ENCODE data around the gene FSHR.

The FSHR gene, protein sequence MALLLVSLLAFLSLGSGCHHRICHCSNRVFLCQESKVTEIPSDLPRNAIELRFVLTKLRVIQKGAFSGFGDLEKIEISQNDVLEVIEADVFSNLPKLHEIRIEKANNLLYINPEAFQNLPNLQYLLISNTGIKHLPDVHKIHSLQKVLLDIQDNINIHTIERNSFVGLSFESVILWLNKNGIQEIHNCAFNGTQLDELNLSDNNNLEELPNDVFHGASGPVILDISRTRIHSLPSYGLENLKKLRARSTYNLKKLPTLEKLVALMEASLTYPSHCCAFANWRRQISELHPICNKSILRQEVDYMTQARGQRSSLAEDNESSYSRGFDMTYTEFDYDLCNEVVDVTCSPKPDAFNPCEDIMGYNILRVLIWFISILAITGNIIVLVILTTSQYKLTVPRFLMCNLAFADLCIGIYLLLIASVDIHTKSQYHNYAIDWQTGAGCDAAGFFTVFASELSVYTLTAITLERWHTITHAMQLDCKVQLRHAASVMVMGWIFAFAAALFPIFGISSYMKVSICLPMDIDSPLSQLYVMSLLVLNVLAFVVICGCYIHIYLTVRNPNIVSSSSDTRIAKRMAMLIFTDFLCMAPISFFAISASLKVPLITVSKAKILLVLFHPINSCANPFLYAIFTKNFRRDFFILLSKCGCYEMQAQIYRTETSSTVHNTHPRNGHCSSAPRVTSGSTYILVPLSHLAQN

DNA sequence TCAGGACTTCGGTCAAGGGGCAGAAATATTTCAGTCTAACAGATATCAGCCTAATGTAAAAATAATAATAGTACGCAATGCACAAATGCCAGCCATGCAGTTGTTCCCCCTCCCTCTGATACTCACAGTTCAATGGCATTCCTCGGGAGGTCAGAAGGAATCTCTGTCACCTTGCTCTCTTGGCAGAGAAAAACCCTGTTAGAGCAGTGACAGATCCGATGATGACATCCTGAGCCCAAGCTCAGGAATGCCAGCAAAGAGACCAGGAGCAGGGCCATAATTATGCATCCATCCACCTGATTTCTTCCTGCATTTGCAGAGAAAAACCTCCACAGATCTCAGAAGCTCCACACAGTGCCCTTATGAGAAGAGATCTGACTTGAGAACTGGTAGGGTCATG is at the start of gene FSHR:
TSS of gene FSHR (minus strand) at position 376 of the 400 bp plus-strand sequence. CDS start at position 278, 98 bp downstream.
- no peak within 1 kb of the TSS for H3K4me3 ChIP-seq (ENCODE audit: low read depth, low read length)

DNA sequence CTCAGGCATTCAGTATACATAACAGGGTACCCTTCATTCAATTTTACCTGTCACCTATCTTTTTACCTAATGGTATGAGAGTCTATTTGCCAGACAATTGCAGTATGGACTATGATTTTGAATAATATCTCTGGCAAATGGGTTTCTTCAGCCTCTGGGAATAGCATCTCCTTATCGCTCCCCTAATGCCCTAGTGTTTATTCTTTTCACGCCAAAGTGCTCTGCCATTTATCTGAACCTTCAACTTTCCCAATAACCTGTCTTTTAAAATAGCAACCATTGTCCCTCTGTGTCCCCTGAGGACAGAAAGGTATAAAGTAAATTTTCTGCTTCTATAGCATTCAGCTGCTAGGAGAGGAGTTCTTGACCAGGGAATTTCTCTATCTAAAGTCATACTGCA is 45.0 kb upstream of the FSHR start:
- no peak overlapping the region for H3K4me3 ChIP-seq (ENCODE audit: low read depth, low read length)

DNA sequence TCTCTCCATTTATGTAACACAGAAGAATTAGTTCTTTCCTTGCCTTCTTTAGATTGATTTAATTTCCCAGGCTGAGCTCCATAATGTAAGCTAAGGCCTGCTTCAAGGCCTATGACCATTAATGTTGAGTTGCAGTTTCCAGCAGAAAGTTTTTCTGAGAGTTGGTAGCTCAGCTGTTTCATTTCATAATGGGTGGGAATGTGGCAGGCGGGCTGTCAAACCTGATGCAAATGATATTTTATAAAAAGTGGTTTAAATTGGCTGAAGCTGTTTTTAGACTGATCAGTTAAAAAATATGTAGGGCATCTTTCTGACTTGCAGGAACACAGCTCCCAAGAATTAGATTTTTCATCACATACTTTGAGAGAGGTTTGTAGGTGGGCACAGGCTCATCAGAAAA is 40.4 kb upstream of the FSHR start:
- H3K4me3 ChIP-seq (ENCODE audit: low read depth, low read length): no peak overlapping the region

- H3K4me3 ChIP-seq (ENCODE audit: low read depth, low read length): no peak overlapping the region
Measured at GRCh38 chr2:49192036-49192435, 37.7 kb upstream of the FSHR start.

DNA sequence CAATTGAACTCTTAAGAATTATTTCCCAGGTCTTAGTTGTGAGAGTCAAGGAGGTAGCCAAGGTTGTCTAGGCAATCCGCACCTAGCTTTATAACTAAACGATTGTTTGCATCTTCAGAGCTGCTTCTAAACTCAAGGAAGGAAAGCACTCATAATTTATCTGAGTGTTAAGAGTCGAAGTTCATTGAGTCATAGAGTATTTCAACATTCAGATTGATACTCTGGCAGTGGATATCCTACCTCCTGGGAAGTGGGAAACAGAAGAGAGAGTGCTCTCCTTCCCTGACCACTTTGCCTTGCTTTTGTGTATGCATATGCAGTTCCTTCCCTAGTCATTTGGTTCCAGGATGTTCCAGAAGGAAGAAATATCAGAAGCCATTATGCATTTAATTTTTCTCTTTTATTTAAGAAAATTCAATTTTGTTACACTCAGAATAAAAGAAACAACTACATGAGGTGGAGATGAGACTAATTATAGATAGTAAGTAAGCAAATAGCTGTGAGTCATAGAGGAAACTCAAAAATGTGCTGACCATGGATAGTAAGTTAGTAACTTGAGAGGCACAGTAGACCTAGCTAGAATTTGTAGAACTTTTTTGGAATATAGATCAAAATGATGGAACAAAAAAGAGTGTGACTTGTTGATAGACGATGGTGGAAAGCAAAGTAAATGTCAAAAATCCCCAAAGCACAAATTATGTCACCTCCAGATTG is 35.4 kb upstream of the FSHR start:
- H3K4me3 ChIP-seq (ENCODE audit: low read depth, low read length): no peak overlapping the region

DNA sequence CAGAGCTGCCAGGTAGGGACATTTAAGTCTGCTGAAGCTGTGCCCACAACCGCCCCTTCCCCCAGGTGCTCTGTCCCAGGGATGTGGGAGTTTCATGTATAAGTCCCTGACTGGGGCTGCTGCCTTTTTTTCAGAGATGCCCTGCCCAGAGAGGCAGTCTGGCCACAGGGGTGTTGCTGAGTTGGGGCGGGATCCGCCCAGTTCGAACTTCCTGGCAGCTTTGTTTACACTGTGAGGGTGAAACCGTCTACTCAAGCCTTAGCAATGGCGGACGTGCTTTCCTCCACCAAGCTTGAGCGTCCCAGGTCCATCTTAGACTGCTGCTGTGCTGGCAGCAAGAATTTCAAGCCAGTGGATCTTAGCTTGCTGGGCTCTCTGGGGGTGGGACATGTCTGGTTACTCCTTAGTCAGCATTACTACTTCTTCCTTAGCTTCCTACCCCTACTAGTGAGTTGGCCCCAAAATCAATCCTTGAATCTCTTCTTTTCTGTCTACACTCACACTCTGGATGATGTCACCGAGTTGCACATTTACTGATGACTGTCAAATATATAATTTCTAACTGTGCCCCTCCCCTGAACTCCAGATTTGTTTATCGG is 31.8 kb upstream of the FSHR start:
- H3K4me3 ChIP-seq (ENCODE audit: low read depth, low read length): no peak overlapping the region

GRCh38 chr2:49178656-49179055 is 24.3 kb upstream of the FSHR start:
- no peak overlapping the region for H3K4me3 ChIP-seq (ENCODE audit: low read depth, low read length)

GRCh38 chr2:49177194-49177593 is 22.9 kb upstream of the FSHR start:
- no peak overlapping the region for H3K4me3 ChIP-seq (ENCODE audit: low read depth, low read length)

DNA sequence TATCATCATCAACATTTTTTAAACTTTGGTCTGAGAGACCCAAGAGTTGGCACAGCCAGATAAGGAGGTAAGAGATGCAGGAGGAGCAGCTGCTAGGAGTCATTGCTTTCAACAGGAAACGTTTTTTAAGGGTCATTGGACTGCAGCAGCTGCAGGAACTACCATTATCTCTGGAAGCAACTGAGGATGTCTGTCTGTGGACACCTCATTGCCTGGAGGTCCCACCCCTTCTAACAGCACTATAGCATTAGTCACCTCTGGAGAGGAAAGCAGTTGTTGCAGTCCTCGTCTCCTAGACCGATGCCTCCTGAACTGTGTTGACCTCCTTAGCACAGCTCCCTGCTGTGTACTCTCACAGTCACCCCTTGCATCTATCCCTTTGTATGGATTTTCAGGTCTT is 21.5 kb upstream of the FSHR start:
- H3K4me3 ChIP-seq (ENCODE audit: low read depth, low read length): no peak overlapping the region

DNA sequence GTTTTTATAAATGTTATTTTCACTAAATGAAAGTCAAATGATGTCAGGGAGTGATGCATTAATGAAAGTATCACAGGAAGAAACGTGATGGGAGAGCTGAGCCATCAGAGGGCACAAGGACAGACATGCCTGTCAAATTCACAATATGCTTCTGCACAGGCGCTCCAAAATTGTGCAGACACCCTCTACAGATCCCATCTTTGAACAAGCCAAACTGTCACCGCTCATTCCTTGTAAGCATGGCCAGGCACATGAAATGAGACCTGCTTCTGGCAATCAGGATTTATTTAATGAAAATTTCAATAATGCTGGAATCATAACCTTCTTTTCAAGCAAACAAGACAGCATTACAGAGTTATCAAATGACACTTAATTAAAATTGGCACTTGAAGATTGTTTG is 20.4 kb upstream of the FSHR start:
- no peak overlapping the region for H3K4me3 ChIP-seq (ENCODE audit: low read depth, low read length)

DNA sequence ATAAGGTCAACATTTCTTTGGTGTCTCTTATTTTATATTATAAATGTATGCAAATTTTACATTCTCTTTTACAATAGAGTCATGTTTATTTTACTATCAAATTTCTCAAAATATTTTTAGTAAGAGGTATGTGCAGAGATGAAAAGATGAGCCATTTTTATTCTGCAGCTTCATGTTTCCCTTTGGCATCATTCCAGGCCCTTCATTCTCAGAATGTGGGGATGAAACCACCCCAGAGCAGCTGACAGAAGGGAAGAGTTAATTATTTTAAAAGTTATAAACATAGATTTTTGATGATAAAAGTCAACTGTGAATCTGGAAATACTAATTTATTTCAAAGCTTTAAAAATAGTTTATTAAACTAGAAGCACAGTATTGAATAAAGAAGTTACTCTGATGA is 12.8 kb upstream of the FSHR start:
- no peak overlapping the region for H3K4me3 ChIP-seq (ENCODE audit: low read depth, low read length)

DNA sequence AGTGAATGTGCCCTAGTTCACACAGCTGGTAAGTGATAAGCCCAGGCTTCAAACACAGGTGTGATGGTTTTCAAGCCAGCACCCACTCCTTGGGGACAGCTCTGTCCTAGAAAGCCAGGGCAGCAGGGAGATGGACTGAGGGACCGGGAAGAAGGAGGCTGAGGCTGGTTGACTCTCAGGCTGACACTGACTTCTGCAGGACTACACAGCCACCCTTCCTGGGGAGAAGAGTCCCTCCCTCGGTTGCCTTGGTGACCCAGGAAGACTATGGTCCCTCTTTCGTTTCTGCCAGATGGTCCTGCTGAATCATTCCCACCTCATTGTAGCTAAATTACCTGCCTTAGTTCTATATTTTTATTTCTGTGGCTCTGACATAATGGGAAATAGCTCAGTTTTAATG is 11.3 kb upstream of the FSHR start:
- no peak overlapping the region for H3K4me3 ChIP-seq (ENCODE audit: low read depth, low read length)

DNA sequence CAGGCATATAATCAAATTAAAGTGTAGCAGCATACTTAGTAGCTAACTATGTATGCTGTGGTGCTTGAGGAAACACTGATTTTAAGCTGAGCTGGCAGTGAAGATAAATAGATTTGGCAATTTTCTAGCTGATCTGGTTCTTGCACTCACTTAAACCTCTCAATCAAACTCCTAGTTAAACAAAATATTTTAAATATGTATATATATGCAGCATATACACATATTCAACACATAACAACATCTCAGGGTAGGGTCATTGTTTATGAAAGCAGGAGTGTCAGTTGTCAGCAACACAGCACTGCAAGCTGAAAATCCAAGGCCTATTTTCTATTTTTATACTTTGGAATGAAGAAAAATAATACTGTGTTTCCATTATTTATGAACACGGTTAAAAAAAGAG is 10.4 kb upstream of the FSHR start:
- H3K4me3 ChIP-seq (ENCODE audit: low read depth, low read length): no peak overlapping the region

DNA sequence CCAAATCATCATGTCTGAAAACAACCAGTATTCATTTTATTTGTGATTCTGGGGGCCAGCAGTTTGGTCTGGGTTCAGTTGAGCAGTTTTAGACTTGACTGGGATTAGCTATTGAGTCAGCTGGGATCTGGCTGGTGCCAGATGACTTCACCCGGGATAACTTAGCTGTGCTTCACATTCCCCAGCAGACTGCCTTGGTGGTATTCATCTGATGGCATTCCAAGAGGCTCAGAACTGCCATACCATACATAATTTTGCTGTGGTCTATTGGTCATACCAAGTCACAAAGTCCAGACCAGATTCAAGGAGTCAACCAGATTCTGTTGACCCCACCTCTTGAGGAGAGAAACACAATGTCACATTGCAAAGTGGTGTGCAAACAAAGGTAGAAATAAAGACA is 7.8 kb upstream of the FSHR start:
- H3K4me3 ChIP-seq (ENCODE audit: low read depth, low read length): no peak overlapping the region

DNA sequence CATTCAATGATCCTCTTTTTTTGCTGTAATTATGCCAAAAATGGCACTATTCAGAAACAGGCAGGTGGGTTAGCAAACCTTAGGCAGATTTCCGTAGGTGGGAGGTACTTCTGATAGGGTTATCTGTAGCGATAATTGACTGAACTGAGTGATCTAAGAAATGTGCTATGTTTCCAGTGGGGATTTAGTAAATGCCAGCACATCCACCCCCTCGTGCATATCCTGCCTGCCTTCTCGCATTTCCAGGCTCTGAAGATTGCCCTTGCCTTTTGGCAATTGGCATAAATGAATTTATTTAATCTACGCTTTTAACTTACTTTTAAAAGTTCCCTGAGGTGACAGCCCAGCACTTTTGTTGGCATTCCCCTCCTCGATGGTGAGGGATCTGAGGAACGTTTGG is 576 bp upstream of the FSHR start:
- H3K4me3 ChIP-seq (ENCODE audit: low read depth, low read length): no peak overlapping the region

DNA sequence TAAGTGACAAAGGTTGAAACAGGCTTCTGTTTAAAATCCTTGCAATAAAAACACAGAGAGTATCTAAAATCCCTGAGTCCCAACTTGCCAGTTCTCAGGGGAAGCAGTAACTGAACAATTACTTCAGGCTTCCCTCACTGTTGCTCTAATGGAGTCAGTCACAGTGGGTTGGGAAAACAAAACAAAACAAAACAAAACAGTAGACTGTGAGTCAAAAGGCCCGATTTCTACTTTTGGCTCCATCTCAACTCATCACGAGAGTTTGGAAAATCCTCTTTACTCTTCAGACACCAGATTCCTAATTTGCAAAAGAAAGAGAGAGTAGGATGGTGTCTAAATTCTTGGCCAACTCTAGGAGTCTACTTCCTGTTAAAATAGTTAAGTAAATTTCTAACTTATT is 1.1 kb downstream of the FSHR start:
- H3K4me3 ChIP-seq (ENCODE audit: low read depth, low read length): no peak overlapping the region

GRCh38 chr2:49152824-49153223 is 1.5 kb downstream of the FSHR start:
- H3K4me3 ChIP-seq (ENCODE audit: low read depth, low read length): no peak overlapping the region

DNA sequence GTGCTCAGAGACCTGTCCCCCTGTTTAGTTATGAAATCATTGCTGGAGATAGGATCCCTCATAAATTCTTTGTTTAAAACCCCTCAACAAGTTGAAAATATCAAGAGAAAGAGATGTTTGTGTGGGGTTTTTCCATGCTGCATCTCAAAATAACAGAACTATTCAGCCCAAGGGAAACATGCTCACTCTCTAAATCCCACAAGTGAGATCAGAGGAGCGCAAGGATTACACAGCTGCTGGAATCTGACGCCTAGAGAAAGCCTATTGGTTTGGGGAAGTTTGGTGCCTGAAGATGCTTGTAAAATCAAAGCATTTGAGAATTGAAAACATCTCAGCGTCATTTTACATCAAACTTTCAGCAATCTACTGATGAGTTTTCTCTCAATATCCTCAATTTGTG is 7.9 kb downstream of the FSHR start:
- H3K4me3 ChIP-seq (ENCODE audit: low read depth, low read length): no peak overlapping the region

DNA sequence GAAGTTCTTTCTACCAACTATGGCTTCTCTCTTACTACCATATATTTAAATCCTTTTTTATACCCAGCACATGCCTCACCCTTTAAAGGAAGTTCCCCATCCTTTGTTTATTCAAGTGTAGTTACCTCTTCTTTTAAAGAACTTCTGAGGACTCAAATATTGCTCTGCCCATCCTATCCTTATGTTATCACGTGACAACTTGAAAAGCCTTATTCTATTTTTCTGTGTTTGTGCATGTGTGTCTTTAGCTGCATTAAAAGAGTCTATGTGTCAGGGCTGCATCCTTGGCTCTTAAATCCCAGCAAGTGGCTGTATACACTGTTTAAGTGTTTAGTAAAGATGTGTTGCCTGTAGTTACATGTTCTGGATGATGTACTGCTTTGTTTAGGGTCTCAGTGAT is 22.5 kb downstream of the FSHR start:
- H3K4me3 ChIP-seq (ENCODE audit: low read depth, low read length): no peak overlapping the region

DNA sequence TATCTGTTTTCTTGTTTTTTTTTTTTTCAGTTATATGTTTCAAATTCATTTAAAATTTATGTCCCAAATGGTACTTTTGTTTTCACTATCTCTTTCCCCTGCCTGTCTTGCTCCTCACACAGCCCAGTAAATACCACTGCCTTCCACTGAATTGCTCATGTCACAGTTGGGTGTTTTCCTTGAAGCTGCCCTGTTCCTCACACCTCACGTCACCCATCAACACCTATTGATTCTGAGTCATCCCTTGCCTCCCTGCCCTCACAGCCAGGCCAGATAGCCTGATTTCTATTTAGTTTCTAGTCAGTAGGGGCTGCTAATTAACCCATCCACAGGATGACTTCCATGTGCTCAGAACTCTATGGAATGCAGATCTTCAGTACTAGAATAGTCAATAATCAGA is 25.3 kb downstream of the FSHR start:
- no peak overlapping the region for H3K4me3 ChIP-seq (ENCODE audit: low read depth, low read length)

DNA sequence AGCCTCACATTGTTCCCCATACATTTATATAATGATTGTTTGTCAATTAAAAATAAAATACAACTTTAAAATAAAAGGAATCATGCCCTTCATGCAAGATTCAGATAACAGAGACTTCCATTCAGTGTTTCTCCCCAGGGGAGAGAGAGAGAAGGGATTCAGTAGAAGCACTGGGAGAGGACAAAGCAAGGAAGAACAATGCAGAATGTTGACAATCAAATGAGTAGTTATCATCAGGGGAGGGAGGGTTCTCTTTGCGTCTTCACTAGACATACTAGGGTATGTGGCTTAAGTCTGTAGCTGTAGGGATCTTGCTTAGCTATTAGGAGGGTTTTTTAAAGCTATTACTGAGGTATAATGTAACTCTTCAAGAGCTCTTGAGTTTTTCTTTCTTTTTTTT is 30.7 kb downstream of the FSHR start:
- H3K4me3 ChIP-seq (ENCODE audit: low read depth, low read length): no peak overlapping the region

GRCh38 chr2:49122107-49122506 is 32.2 kb downstream of the FSHR start:
- H3K4me3 ChIP-seq (ENCODE audit: low read depth, low read length): no peak overlapping the region
